GM19463 (cell line): ENCODE results near the gene ARPC5L.
"Not testable (repeated sequence)": the region's sequence is repeated elsewhere in the genome, so short reads cannot be mapped to it uniquely, and the experiment has no call there.

Source experiments
- ATAC-seq: cut with Tn5 transposase; IDR thresholded peaks from one replicate; pipeline ENCODE4 v1.9.1; 2021; ENCODE audit warnings: mild to moderate bottlenecking, moderate library complexity; ENCODE audit not compliant: unreplicated experiment

ARPC5L gene

GRCh38 chr9:124840300-124840833 is 21.6 kb upstream of the ARPC5L start:
- ATAC-seq, result no peak

- ATAC-seq, result no peak
These were observed 20.7 kb upstream of the ARPC5L start for GRCh38 chr9:124841075-124841821.

GRCh38 chr9:124843456-124844034 is 18.4 kb upstream of the ARPC5L start:
- no peak for ATAC-seq

- ATAC-seq, result no peak
These were observed 17.6 kb upstream of the ARPC5L start for GRCh38 chr9:124844291-124844690.

- ATAC-seq, result not testable (repeated sequence)
These were observed 15.5 kb upstream of the ARPC5L start for GRCh38 chr9:124846467-124846866.

- no peak for ATAC-seq
These were observed 15.0 kb upstream of the ARPC5L start for GRCh38 chr9:124846969-124847368.

GRCh38 chr9:124849801-124850200 is 12.1 kb upstream of the ARPC5L start:
- ATAC-seq, result no peak

- ATAC-seq, result no peak
These were observed 9.7 kb upstream of the ARPC5L start for GRCh38 chr9:124852121-124852828.

- peak; percentile 81 for ATAC-seq
These were observed 8.9 kb upstream of the ARPC5L start, which contains the start of gene WDR38 for GRCh38 chr9:124852829-124853531. Gene WDR38, plus strand, starts transcription at chr9:124853460. Its CDS starts 72 bp downstream, at chr9:124853532.

GRCh38 chr9:124853605-124854143 is 8.3 kb upstream of the ARPC5L start:
- ATAC-seq, result no peak

- ATAC-seq, result no peak
These were observed 7.8 kb upstream of the ARPC5L start for GRCh38 chr9:124854161-124854560.

- no peak for ATAC-seq
These were observed 7.1 kb upstream of the ARPC5L start for GRCh38 chr9:124854822-124855221.

- ATAC-seq, result no peak
These were observed 6.4 kb upstream of the ARPC5L start for GRCh38 chr9:124855566-124855943.

- ATAC-seq, result no peak
These were observed 5.8 kb upstream of the ARPC5L start for GRCh38 chr9:124855944-124856765.

GRCh38 chr9:124857533-124858162 is 4.3 kb upstream of the ARPC5L start:
- no peak for ATAC-seq

- no peak for ATAC-seq
These were observed 3.4 kb upstream of the ARPC5L start for GRCh38 chr9:124858330-124859046.

- ATAC-seq, result no peak
These were observed 1.9 kb upstream of the ARPC5L start for GRCh38 chr9:124859803-124860581.
